PC-3 (cell line): ENCODE data around the gene ELF3.

ENCODE experiments used
- CTCF ChIP-seq: fragments of 300-600 bp; sonication (generic); conservative IDR thresholded peaks from 2 replicates; pipeline ENCODE4 v1.5.1; 2017; ENCODE audit warnings: antibody characterized with exemption, low read depth, mild to moderate bottlenecking, low read length
- EZH2 ChIP-seq: fragments of 300-600 bp; sonication (generic); IDR thresholded peaks from one replicate; pipeline ENCODE4 v1.6.1; 2017; ENCODE audit warnings: antibody characterized with exemption, mild to moderate bottlenecking, low read length; ENCODE audit not compliant: unreplicated experiment

DNA sequence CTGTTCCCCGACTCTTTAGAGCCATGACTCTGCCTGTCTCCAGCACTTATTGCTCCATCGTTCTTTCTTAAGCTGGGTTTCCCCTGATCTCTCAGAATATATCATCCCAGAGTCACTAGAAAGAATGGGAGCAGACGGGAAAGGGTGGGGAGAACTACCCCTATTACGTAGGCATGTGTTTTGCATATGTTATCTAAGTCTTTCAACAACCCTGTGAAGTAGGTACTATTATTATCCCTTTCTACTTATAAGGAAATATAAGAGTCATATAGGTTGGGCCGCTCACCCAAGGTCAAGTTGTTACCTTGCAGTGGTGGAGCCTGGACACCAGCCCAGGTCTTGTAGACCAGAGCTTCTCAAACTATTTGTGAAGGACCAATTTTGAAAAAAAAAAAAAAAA, 38.7 kb downstream of the ELF3 start:
- TF ChIP-seq CTCF (no peak), EZH2 (no peak)
